Calu3 (cell line): Measurements from ENCODE around the gene IP6K3. TPM values are rescaled to one million over a fixed set of nuclear protein-coding genes. Genes with fewer than 3 reads are reported as not detected.
A peak's percentile ranks its signal among the peaks of the same experiment; 100 is the strongest.

Experiments
- BruUV-seq: library from RNA; stranded (reverse); fragments of 400-500 nt; replicated peaks from 2 replicates; lab custom pipeline; 2021; lab: Mats Ljungman, UMichigan
- CTCF ChIA-PET: fragments of 300-600 bp; sonication (Branson Sonifier 250); formaldehyde crosslinking; loops from one replicate; lab custom pipeline; 2022; ENCODE audit warnings: antibody characterized with exemption; lab: Charles Lee
- DNase-seq: peaks from one replicate; pipeline ENCODE4 v3.0.0; 2022
- H3K27ac Mint-ChIP-seq: one replicate; pipeline ENCODE4 v1.8.0; 2022; ENCODE audit warnings: mixed read lengths; ENCODE audit not compliant: unreplicated experiment
- H3K27me3 Mint-ChIP-seq: one replicate; pipeline ENCODE4 v1.8.0; 2022; ENCODE audit warnings: mixed read lengths; ENCODE audit not compliant: unreplicated experiment
- H3K36me3 Mint-ChIP-seq: one replicate; pipeline ENCODE4 v1.8.0; 2022; ENCODE audit warnings: mild to moderate bottlenecking, moderate library complexity, mixed read lengths; ENCODE audit not compliant: insufficient read depth, unreplicated experiment
- H3K4me1 Mint-ChIP-seq: one replicate; pipeline ENCODE4 v1.8.0; 2022; ENCODE audit warnings: mild to moderate bottlenecking, low read depth, mixed read lengths; ENCODE audit not compliant: unreplicated experiment
- H3K4me3 Mint-ChIP-seq: one replicate; pipeline ENCODE4 v1.8.0; 2022; ENCODE audit warnings: mild to moderate bottlenecking, low read depth, moderate library complexity, mixed read lengths; ENCODE audit not compliant: unreplicated experiment
- H3K9me3 Mint-ChIP-seq: one replicate; pipeline ENCODE4 v1.8.0; 2022; ENCODE audit warnings: low read depth, mixed read lengths; ENCODE audit not compliant: unreplicated experiment
- intact Hi-C: fragments of 100-400 bp; cut with micrococcal nuclease; formaldehyde crosslinking; loops from one replicate; pipeline ENCODE4 v1.10.0; 2022; ENCODE audit not compliant: unreplicated experiment
- total RNA-seq: library from RNA; stranded (reverse); gene quantifications from 2 replicates; pipeline ENCODE4 v1.2.3, GENCODE V29; 2022
- TF ChIP-seq, protein P1 (sequence below): fragments of 200-600 bp; IDR thresholded peaks from one replicate; pipeline ENCODE4 v1.8.0; 2022; ENCODE audit warnings: antibody characterized with exemption; ENCODE audit not compliant: unreplicated experiment

The IP6K3 gene
- total RNA-seq, 1 experiment from 2014 or later, result not detected

DNA sequence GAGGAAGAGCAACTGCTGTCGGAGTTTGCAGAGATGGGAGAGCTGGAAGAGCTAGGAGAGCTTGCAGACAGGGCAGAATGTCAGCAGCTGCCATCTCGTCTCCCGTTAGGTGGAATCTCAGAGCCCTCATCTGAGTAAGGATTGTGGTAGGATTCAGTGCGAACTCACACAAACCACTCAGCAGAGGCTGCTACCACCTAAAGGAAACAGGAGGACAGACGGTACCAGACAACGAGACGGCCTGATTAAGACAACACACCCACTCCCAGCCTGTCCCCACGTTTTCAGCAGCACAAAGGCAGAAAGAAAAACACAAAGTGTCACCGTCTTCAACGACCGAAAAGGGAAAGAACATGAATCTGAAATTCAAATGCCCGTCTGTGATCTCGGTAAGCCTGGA is 38.1 kb upstream of the IP6K3 start:
- H3K27me3 Mint-ChIP-seq, result peaks cover 3% of the 10 kb centered on the region
- no peaks in the 10 kb centered on the region for H3K9me3 Mint-ChIP-seq
- CTCF ChIA-PET, result no interaction called here
- no peak for DNase-seq
- intact Hi-C loops, result no loop called here
- no peak overlapping the region for H3K27ac Mint-ChIP-seq
- TF ChIP-seq, protein P1, sequence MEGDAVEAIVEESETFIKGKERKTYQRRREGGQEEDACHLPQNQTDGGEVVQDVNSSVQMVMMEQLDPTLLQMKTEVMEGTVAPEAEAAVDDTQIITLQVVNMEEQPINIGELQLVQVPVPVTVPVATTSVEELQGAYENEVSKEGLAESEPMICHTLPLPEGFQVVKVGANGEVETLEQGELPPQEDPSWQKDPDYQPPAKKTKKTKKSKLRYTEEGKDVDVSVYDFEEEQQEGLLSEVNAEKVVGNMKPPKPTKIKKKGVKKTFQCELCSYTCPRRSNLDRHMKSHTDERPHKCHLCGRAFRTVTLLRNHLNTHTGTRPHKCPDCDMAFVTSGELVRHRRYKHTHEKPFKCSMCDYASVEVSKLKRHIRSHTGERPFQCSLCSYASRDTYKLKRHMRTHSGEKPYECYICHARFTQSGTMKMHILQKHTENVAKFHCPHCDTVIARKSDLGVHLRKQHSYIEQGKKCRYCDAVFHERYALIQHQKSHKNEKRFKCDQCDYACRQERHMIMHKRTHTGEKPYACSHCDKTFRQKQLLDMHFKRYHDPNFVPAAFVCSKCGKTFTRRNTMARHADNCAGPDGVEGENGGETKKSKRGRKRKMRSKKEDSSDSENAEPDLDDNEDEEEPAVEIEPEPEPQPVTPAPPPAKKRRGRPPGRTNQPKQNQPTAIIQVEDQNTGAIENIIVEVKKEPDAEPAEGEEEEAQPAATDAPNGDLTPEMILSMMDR, result no peak
- H3K4me3 Mint-ChIP-seq, result no peak overlapping the region
- no TSS peak for BruUV-seq
- H3K4me1 Mint-ChIP-seq, result peaks cover 36% of the 10 kb centered on the region
- H3K36me3 Mint-ChIP-seq, result peaks cover 40% of the 10 kb centered on the region

DNA sequence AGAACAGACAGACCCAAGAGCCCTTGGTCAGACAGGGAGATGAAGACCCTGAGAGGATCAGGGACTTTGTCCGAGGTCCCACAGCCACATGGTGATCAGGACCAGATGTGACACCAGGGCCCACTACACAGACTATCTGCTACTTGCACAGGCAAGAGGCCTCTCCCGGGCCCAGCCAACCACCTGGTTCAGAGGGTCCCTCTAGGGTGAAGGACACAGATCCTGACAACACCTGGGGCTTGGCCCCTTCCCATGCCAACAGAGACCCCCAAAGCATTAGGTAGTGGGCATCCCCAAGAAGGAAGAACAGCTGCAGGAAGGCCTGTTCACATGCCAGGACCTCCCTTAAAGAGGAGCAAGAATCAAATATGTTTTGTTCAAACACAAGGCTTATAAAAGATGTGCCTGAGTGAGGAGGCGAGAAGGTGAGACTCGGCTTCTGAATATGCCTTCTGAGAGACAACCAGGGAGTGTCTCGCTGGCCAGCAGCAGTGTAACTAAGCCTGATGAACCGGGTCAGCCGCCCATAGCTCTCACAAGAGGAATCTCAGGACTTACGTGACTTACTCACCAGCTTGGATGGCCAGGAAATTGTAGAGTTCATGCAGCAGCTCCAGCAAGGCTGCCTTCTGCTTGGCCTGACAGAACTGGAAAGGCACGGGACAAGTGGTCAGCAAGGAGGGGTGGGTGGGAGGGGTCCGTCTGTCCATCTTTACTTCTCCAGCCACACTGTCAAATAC is 37.2 kb upstream of the IP6K3 start:
- no peaks in the 10 kb centered on the region for H3K9me3 Mint-ChIP-seq
- no peaks in the 10 kb centered on the region for H3K27me3 Mint-ChIP-seq
- intact Hi-C loops, result no loop called here
- BruUV-seq, result no TSS peak
- peaks cover 43% of the 10 kb centered on the region for H3K36me3 Mint-ChIP-seq
- no peak overlapping the region for H3K4me3 Mint-ChIP-seq
- H3K4me1 Mint-ChIP-seq, result peaks cover 36% of the 10 kb centered on the region
- TF ChIP-seq, protein P1, result no peak
- no peak overlapping the region for H3K27ac Mint-ChIP-seq
- DNase-seq, result no peak
- CTCF ChIA-PET, result no interaction called here

DNA sequence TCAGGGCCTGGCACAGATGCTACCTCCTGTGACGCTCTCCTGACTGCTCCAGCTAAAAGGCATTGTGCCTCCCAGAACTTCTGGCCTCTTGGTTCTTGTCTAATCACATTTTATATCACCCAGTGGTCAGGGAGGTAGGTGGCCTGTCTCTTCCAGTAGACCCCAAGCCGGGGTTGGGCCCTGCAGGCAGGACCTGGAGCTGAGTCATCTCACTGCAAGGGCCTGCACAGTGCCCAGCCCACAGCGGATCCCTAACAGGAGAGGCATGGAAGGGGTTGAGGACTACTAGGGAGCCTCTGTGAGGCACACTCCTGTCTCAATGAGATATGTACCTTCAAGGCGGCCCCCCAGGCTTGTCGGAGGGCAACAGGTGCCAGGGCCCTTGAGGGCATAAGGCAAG is 35.9 kb upstream of the IP6K3 start:
- TF ChIP-seq, protein P1, result no peak
- no TSS peak for BruUV-seq
- H3K4me1 Mint-ChIP-seq, result peaks cover 35% of the 10 kb centered on the region
- H3K9me3 Mint-ChIP-seq, result no peaks in the 10 kb centered on the region
- no peak overlapping the region for H3K4me3 Mint-ChIP-seq
- H3K27me3 Mint-ChIP-seq, result no peaks in the 10 kb centered on the region
- no peak for DNase-seq
- peak overlapping the region; percentile 3 for H3K27ac Mint-ChIP-seq
- H3K36me3 Mint-ChIP-seq, result peaks cover 44% of the 10 kb centered on the region
- intact Hi-C loops, result no loop called here
- CTCF ChIA-PET, result no interaction called here

DNA sequence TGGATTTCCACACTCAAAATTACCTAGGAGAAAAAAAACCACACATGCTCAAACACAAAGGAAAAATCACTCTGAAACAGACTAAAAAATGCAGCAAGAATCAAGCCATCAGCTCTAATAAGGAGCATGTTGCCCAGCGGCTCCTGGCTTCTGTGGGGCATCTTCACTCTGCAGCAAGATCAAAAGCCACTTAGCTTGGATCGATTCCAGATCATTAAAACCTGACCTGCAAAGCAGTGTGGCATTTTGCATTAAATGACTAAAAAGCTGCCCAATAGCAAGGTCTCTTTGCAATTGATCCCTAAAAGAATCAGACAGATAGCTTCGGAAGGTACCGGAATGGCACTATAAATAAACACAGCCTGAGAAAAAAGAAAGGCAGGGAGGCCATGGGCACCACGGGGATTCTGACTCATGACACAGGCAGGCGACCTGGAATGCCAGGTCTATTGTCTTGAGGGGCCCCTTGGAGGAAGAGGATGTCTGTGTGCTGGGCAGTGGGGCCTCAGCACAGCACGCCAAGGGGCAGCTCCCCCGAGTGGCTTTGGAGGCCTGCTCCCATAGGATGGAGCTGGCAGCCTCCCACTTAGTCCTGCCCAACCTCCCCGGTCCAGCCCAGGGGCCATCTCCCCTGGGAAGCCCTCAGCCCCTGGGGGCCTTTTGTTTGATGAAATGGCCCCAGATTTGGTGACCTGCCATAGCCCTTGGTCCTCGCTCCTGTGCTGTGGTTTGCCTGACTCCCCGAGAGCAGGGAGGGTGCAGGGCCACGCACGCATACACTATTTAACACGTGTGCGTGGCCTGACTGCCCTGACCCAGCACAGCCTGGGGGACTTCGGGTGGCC is 34.6 kb upstream of the IP6K3 start:
- CTCF ChIA-PET, result interaction anchor here (0.6 to 1.6 kb wide), 8 partner anchors 10 to 1147 kb away, joined by 3 to 4 read pairs (median 3); no protein-coding TSS in a partner anchor
- no TSS peak for BruUV-seq
- TF ChIP-seq, protein P1, result no peak
- H3K27ac Mint-ChIP-seq, result peak overlapping the region; percentile 48
- peak overlapping the region; percentile 32 for H3K4me3 Mint-ChIP-seq
- intact Hi-C loops, result no loop called here
- peaks cover 49% of the 10 kb centered on the region for H3K36me3 Mint-ChIP-seq
- no peaks in the 10 kb centered on the region for H3K9me3 Mint-ChIP-seq
- no peaks in the 10 kb centered on the region for H3K27me3 Mint-ChIP-seq
- peaks cover 27% of the 10 kb centered on the region for H3K4me1 Mint-ChIP-seq
- DNase-seq, result peak; percentile 80
